ENCODE results near the gene KCNE3. TPM values are rescaled to one million over a fixed set of nuclear protein-coding genes. Genes with fewer than 3 reads are reported as not detected.

Gene KCNE3
- total RNA-seq, 1 experiment from 2014 or later, result 0.52 TPM

- TF ChIP-seq EZH2 (IDR thresholded peaks at IDR 0.05; ENCODE audit: low read depth), result no peak
- no peak for TF ChIP-seq CTCF (conservative IDR thresholded peaks at IDR 0.05)
- Histone ChIP-seq H4K20me1 (ENCODE audit: insufficient read depth) (no peaks in the 10 kb centered on the region), H3K4me1 (replicated peaks; ENCODE audit: insufficient read depth) (no peaks in the 10 kb centered on the region), H3F3A (ENCODE audit: insufficient read depth, low read depth) (no peaks in the 10 kb centered on the region), H3K79me2 (ENCODE audit: low read depth) (no peaks in the 10 kb centered on the region), H2AFZ (no peak overlapping the region), H3K27me3 (ENCODE audit: insufficient read depth, low read depth) (no peaks in the 10 kb centered on the region), H3K4me2 (no peak overlapping the region), H3K9me3 (ENCODE audit: insufficient read depth, low read depth) (no peaks in the 10 kb centered on the region), H3K36me3 (ENCODE audit: low read depth) (no peaks in the 10 kb centered on the region), H3K4me3 (no peak overlapping the region), H3K27ac (no peak overlapping the region), H3K9me2 (ENCODE audit: insufficient read depth) (no peaks in the 10 kb centered on the region)
- POLR2A ChIA-PET (ENCODE audit: unreplicated experiment), result no interaction called here
- no TSS peak for BruUV-seq (replicated peaks)
- intact Hi-C loops (cut with micrococcal nuclease; ENCODE audit: unreplicated experiment), result no loop called here
- no peak for DNase-seq
- CTCF ChIA-PET, result no interaction called here
These were observed 4.5 kb upstream of the KCNE3 start for GRCh38 chr11:74471668-74472429.

- Histone ChIP-seq H3K4me1 (replicated peaks; ENCODE audit: insufficient read depth) (no peaks in the 10 kb centered on the region), H3K9me3 (ENCODE audit: insufficient read depth, low read depth) (no peaks in the 10 kb centered on the region), H3K27ac (no peak overlapping the region), H3K9me2 (ENCODE audit: insufficient read depth) (no peaks in the 10 kb centered on the region), H4K20me1 (ENCODE audit: insufficient read depth) (no peaks in the 10 kb centered on the region), H2AFZ (no peak overlapping the region), H3K4me3 (no peak overlapping the region), H3K27me3 (ENCODE audit: insufficient read depth, low read depth) (no peaks in the 10 kb centered on the region), H3K36me3 (ENCODE audit: low read depth) (no peaks in the 10 kb centered on the region), H3K4me2 (no peak overlapping the region), H3F3A (ENCODE audit: insufficient read depth, low read depth) (no peaks in the 10 kb centered on the region), H3K79me2 (ENCODE audit: low read depth) (no peaks in the 10 kb centered on the region)
- BruUV-seq (replicated peaks), result no TSS peak
- POLR2A ChIA-PET (ENCODE audit: unreplicated experiment), result no interaction called here
- CTCF ChIA-PET, result no interaction called here
- TF ChIP-seq CTCF (conservative IDR thresholded peaks at IDR 0.05) (no peak), EZH2 (IDR thresholded peaks at IDR 0.05; ENCODE audit: low read depth) (no peak)
- DNase-seq, result no peak
- intact Hi-C loops (cut with micrococcal nuclease; ENCODE audit: unreplicated experiment), result no loop called here
These were observed 3.7 kb upstream of the KCNE3 start for GRCh38 chr11:74471037-74471436.

- Histone ChIP-seq H4K20me1 (ENCODE audit: insufficient read depth) (no peaks in the 10 kb centered on the region), H3K4me2 (no peak overlapping the region), H2AFZ (no peak overlapping the region), H3K4me3 (no peak overlapping the region), H3K27ac (no peak overlapping the region), H3K27me3 (ENCODE audit: insufficient read depth, low read depth) (no peaks in the 10 kb centered on the region), H3F3A (ENCODE audit: insufficient read depth, low read depth) (no peaks in the 10 kb centered on the region; the same call in 1 of the 2 replicates), H3K79me2 (ENCODE audit: low read depth) (no peaks in the 10 kb centered on the region), H3K9me3 (ENCODE audit: insufficient read depth, low read depth) (no peaks in the 10 kb centered on the region), H3K36me3 (ENCODE audit: low read depth) (no peaks in the 10 kb centered on the region), H3K4me1 (replicated peaks; ENCODE audit: insufficient read depth) (peaks cover 2% of the 10 kb centered on the region), H3K9me2 (ENCODE audit: insufficient read depth) (no peaks in the 10 kb centered on the region)
- CTCF ChIA-PET, result no interaction called here
- POLR2A ChIA-PET (ENCODE audit: unreplicated experiment), result no interaction called here
- BruUV-seq (replicated peaks), result no TSS peak
- TF ChIP-seq CTCF (conservative IDR thresholded peaks at IDR 0.05), result no peak
- no peak for TF ChIP-seq EZH2 (IDR thresholded peaks at IDR 0.05; ENCODE audit: low read depth)
- no peak for DNase-seq
- intact Hi-C loops (cut with micrococcal nuclease; ENCODE audit: unreplicated experiment), result no loop called here
These were observed 3.2 kb upstream of the KCNE3 start for GRCh38 chr11:74470526-74470925.
